Amygdala (tissue), 56 donors: Measurements from ENCODE around the gene ZNF189.

Source experiments
- DNase-seq, 56 donors: peaks; one replicate each; lab custom pipeline; 2025; lab: John Stamatoyannopoulos, UW

ZNF189 gene

GRCh38 chr9:101398068-101398929 lies at the start of gene ZNF189, which contains the start of gene MRPL50:
TSS of gene ZNF189 (plus strand) at chr9:101398851. CDS start at chr9:101399157, 306 bp downstream.
TSS of gene MRPL50 (minus strand) at chr9:101398618. CDS start at chr9:101398592, 26 bp downstream.
- peak; percentile 69 to 100 (median 99) for DNase-seq

DNA sequence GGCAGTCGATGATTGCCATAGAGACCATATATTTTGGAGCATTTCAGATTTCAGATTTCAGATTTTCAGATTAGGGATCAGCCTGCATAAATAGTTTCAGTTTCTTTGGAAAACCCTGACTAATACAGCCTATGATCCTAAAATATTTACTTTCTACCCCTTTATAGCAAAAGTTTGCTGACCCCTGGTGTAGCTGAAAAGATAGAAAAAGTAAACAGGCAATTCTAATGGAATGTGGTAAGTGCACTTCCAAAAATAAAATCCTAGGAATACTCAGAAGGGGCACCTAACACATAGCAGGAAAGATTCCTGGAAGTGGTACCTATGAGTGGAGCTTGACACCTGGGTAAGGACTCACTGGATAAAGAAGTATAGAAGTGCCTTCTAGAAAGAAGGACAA lies 48.4 kb upstream of the ZNF189 start:
- DNase-seq: no peak

DNA sequence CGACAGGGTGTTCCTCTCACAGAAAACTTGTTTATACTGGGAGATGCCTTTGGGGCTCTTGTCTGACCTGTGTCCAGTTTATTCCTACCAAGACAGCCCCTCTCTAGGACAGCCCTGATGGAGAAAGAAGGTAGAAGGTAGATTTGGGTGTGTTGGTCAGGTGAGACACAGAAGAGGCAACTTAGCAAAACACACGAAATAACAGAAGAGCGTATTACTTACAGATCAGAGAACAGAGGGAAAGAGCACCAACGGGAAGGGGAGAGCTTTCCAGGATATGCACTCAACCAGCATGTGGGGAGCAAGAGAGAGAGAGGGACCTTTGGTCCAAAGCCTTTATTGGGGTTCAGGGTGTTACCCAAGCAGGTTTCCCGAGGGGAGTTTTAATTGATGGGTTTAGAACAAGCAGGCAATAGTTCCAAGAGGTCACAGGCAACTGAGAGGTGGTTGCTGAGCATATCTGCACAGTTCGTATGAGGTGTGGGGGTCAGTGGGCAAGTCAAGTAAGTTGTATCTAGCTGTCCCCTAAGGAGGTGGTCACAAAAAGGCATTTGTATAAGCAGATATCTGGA lies 45.7 kb upstream of the ZNF189 start:
- DNase-seq: no peak

DNA sequence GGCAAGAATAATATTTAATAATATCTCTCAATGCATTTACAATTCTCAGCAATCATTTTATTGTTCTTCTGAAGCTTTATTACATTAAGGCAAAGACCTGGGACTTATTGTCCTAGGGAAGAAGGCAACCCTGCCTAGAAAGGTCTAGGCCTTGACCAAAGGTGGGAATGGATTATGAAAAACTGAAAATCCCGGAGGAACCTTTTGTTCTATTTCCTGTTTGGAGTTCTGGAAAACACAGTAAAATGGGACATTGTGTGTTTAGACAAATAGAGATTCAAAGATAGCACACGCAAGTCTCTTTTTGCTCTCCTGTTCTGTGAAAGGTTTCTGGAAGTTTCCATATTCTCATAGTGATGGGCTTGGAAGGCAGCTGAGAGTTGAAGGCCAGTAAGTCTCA lies 45.0 kb upstream of the ZNF189 start:
- no peak for DNase-seq

DNA sequence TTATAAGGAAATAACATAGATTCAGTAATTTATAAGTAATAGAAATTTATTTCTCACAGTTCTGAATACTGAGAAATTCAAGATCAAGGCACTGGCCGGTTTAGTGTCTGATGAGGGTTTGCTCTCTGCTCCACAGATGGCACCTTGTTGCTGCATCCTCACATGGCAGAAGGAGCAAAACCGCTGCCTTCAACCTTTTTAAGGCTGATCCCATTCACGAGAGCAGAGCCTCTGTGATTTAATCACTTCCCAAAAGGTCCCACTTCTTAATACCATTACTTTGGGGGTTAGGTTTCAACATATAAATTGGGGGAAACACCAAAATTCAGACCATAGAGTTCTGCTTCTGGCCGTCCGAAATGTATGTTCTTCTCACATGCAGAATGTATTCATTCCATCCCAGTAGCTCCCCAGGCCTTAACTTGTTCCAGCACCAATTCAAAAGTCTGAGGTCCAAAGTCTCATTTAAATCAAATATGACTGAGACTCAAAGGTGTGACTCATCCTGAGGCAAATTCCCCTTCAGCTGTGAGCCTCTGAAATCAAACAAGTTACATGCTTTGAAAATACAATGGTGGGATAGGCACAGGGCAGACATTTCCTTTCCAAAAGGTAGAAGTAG lies 44.4 kb upstream of the ZNF189 start:
- no peak for DNase-seq

GRCh38 chr9:101354765-101355708 lies 43.6 kb upstream of the ZNF189 start:
- no peak for DNase-seq

- DNase-seq: no peak
Measured at GRCh38 chr9:101356619-101357018, 42.0 kb upstream of the ZNF189 start.

DNA sequence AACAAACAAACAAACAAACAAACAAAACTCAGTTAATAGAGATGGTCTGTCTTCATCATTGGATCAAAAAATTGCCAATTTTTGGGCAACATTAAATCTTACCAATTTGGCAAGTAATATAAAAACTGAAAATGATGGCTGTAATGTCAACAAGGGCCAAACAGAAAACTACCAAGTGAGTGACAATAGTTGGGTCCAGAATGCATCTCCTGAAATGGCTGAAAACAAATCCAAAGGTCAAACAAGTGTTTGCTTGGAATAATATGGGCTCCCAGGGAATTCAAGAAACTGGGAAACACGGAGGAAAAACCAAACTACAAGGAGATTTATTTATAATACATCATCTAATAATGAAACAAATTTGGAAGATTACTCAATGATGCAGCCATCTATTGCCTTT lies 39.0 kb upstream of the ZNF189 start:
- no peak for DNase-seq

DNA sequence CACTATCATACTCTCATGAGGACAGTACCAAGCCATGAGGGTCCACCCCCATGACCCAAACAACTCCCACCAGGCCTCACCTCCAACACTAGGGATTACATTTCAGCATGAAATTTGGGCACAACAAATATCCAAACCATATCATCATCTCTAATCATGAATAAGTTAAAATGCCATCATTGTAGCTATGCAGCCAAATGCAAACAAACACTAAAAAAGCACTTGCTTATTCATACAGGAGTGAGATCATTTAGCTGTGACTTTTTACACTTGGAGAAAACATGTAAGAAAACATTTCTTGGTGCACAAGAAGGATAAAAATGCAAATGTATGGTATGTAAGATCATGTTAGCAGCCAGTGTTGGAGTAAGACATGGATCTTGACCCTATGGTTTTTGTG lies 38.0 kb upstream of the ZNF189 start:
- DNase-seq: no peak

- DNase-seq: no peak
Measured at GRCh38 chr9:101362450-101362849, 36.2 kb upstream of the ZNF189 start.

DNA sequence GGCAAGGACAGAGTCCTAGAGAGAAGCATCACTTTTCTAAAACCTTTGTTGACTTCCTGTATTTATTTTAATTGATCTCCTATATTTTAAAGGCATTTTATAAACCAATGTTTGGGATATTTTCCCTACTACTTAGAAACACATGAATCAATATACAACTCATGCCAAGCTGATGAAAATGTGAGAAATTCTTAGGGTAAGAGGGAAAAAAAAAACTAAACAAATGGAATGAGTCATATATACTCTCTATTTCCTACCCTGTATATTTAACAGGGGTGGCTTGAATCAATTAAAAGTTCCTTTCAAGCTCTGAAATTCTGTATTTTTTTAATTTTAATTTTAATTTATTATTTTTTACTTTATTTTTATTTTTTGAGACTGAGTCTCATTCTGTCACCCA lies 33.5 kb upstream of the ZNF189 start:
- no peak for DNase-seq

DNA sequence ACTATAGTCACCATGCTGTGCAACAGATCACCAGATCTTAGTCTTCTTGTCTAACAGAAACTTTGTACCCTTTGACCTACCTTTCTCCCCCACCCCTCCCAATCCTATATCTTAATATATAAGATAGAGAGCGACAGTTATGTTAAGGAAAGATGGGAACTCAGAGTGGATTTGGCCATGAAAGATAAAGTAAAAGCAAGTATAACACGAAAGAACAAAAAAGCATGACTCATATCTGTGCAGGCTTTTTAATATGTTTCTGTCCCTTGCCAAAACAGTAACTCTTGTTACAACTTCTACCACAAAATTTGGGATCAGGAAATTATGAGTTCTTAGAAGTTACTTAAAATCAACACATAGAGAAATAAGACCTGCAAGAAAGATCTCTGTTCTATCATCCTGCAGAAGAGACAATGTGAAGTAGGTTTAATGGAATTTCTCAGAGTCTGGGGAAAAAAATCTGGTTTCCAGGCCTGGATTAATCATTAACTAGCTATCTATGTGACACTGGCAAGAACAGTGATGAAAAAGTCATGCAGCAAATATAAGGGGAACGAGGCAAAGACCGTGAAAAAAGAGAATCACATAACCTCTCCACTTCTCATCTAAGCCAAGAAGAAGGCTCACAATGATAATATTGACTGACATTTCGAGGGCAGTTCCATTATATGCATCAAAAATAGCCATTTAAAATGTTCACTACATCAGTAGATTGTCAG lies 32.5 kb upstream of the ZNF189 start:
- DNase-seq: no peak

- no peak for DNase-seq
Measured at GRCh38 chr9:101367323-101367722, 31.3 kb upstream of the ZNF189 start.

GRCh38 chr9:101369286-101369685 lies 29.4 kb upstream of the ZNF189 start:
- no peak for DNase-seq

DNA sequence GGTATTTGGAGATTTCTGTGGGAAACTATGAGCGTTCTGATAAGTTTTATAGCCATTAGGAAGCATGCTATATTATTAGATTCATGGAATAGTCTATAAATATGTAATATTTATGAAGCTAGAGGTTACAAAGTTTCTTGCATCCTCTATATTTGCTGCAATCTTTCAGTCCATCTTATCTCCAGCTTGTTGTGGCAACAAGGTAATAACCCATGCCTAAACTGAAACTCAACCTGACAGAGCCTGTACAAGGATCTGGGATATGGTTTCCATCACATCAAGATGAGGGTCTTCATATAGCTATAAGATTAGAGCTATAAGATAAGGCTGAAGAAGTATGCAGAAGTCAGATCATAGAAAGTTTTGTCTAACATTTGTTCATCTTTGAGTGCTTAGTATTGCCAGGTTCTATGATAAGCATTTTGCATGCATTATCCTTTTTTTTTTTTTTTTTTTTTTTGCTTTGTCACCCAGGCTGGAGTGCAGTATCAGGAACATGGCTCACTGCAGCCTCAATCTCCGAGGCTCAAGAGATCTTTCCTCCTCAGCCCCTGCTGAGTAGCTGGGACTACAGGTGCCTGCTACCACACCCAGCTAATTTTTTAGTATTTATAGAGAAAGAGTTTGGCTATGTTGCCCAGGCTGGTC lies 28.6 kb upstream of the ZNF189 start:
- no peak for DNase-seq

- no peak for DNase-seq
Measured at GRCh38 chr9:101371813-101372212, 26.8 kb upstream of the ZNF189 start.

DNA sequence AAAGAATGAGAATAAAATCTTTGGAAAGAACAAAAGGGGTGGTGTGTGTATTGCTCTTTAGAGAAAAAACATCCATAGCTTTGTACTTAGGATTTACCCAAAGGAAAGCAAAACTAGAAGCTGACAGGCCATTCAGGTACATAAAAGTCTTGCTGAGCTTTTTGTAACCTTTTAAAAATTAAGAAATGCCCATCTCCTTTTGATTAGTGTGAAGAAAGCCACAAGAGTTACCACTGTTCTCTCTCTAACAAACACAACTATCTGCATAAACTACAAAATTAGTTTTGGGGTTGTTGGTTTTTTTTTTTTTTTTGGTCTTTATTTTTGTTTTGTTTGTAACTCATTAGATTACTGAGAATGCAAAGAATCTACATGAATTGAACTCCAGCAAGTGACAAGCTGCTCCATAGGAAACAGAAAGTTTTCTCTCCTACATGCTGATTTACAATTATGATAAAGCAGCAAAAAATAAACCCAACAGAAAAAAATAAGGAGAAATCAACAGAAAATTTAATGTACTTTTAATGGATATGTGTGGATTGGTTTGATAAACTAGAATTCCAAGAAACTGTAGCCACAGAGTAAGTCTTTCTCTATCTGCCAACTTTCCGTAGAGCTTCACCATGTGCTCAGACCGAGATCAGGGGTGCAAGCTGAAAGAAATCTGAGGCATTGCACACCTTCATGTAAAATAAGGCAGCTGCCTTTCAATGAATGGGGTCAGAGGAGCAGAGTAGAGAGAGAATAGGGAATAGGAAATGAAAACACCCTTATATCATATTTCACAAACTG lies 26.1 kb upstream of the ZNF189 start:
- no peak for DNase-seq

GRCh38 chr9:101375546-101375945 lies 23.1 kb upstream of the ZNF189 start:
- no peak for DNase-seq
